NCI-H1694 treated with DMSO at 0.1 percent for 48 hours (cell line): ENCODE data around the gene IL20RA.
"Not testable (repeated sequence)": the region's sequence is repeated elsewhere in the genome, so short reads cannot be mapped to it uniquely, and the experiment has no call there.

Source experiments
- DNase-seq: peaks from one replicate; lab custom pipeline; 2025; lab: John Stamatoyannopoulos, UW

Gene IL20RA

GRCh38 chr6:136971609-136972008 is 73.2 kb downstream of the IL20RA start:
- no peak for DNase-seq

- DNase-seq = no peak
Observed at GRCh38 chr6:136969930-136970329, 74.8 kb downstream of the IL20RA start.

GRCh38 chr6:136969433-136969832 is 75.3 kb downstream of the IL20RA start:
- DNase-seq = no peak

GRCh38 chr6:136968837-136969236 is 75.9 kb downstream of the IL20RA start:
- no peak for DNase-seq

- DNase-seq = peak; percentile 58
Observed at GRCh38 chr6:136967876-136968752, 76.7 kb downstream of the IL20RA start.

GRCh38 chr6:136964398-136964797 is 80.4 kb downstream of the IL20RA start:
- no peak for DNase-seq

- DNase-seq = no peak
Observed at GRCh38 chr6:136963259-136963658, 81.5 kb downstream of the IL20RA start.

GRCh38 chr6:136962661-136963060 is 82.1 kb downstream of the IL20RA start:
- peak; percentile 86 for DNase-seq

GRCh38 chr6:136961848-136962247 is 82.9 kb downstream of the IL20RA start:
- no peak for DNase-seq

- no peak for DNase-seq
Observed at GRCh38 chr6:136960781-136961180, 84.0 kb downstream of the IL20RA start.

- not testable (repeated sequence) for DNase-seq
Observed at GRCh38 chr6:136959935-136960334, 84.8 kb downstream of the IL20RA start.

- no peak for DNase-seq
Observed at GRCh38 chr6:136959471-136959891, 85.3 kb downstream of the IL20RA start.

GRCh38 chr6:136958168-136958567 is 86.6 kb downstream of the IL20RA start:
- DNase-seq = no peak

GRCh38 chr6:136956590-136957544 is 87.9 kb downstream of the IL20RA start:
- no peak for DNase-seq

GRCh38 chr6:136955123-136955522 is 89.6 kb downstream of the IL20RA start:
- no peak for DNase-seq

- DNase-seq = no peak
Observed at GRCh38 chr6:136952714-136953260, 92.0 kb downstream of the IL20RA start.

- no peak for DNase-seq
Observed at GRCh38 chr6:136950436-136951126, 94.2 kb downstream of the IL20RA start.
